ENCODE measurements around the gene NKIRAS1. TPM values are rescaled to one million over a fixed set of nuclear protein-coding genes. Genes with fewer than 3 reads are reported as not detected.

Gene NKIRAS1
- total RNA-seq, 1 donor from 2014 or later: 13.2 TPM

DNA sequence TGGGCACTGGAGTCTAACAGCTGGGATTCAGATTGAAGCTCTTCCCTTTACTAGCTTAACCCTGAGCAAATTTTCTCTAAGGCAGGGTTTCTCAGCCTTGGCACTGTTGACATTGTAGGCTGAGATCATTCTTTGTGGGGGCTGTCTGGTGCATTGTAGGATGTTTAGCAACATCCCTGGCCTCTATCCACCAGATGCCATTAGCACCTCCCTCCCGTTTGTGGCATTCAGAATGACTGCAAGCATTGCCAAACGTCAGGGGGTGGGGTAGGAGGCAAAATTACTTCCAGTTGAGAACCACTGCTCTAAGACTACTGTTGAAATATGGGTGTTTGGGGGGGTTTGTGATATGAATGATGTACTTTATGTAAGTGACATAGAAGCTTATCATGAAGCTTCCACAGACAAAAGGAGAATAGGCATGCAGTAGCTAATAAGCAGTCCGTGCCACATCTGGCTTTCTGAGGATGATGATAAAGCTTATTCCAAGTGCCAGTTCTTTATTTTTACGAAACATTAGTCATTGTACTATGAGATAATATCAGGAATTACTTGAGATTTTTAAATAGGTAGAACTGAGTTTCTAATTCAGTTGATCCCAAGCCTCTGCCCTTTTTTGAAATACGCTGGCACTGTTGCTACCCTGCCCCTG lies 39.3 kb downstream of the NKIRAS1 start:
- no peak overlapping the region for H3K4me3 Mint-ChIP-seq (ENCODE audit: unreplicated experiment)
- DNase-seq (ENCODE audit: low spot score): no peak
- H3K4me1 Mint-ChIP-seq (ENCODE audit: low read depth): peaks cover 41% of the 10 kb centered on the region
- TF ChIP-seq, protein P1, sequence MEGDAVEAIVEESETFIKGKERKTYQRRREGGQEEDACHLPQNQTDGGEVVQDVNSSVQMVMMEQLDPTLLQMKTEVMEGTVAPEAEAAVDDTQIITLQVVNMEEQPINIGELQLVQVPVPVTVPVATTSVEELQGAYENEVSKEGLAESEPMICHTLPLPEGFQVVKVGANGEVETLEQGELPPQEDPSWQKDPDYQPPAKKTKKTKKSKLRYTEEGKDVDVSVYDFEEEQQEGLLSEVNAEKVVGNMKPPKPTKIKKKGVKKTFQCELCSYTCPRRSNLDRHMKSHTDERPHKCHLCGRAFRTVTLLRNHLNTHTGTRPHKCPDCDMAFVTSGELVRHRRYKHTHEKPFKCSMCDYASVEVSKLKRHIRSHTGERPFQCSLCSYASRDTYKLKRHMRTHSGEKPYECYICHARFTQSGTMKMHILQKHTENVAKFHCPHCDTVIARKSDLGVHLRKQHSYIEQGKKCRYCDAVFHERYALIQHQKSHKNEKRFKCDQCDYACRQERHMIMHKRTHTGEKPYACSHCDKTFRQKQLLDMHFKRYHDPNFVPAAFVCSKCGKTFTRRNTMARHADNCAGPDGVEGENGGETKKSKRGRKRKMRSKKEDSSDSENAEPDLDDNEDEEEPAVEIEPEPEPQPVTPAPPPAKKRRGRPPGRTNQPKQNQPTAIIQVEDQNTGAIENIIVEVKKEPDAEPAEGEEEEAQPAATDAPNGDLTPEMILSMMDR (IDR thresholded peaks at IDR 0.05): no peak
- H3K36me3 Mint-ChIP-seq (ENCODE audit: low read depth): peaks cover 2% of the 10 kb centered on the region
- H3K27me3 Mint-ChIP-seq (ENCODE audit: low read depth): no peaks in the 10 kb centered on the region
- H3K9me3 Mint-ChIP-seq (ENCODE audit: low read depth): no peaks in the 10 kb centered on the region
- H3K27ac Mint-ChIP-seq (ENCODE audit: unreplicated experiment): peak overlapping the region; percentile 14

DNA sequence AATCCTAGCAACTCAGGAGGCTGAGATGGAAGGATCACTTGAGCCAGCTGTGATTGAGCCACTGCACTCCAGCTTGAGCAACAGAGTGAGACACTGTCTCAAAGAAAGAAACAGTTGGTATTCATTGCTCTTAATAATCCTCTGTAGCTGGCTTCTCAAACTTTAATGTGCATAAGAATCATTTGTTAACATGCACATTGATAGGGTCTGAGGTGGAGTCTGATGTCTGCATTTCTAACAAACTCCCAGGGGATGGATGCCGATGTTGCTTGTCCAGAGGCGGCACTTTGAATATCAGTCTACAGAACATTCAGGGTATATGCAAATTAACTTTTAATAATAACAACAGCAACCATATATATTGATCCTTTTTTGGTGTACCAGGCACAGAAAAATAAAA lies 39.9 kb downstream of the NKIRAS1 start:
- no peak for DNase-seq (ENCODE audit: low spot score)
- H3K36me3 Mint-ChIP-seq (ENCODE audit: low read depth): peaks cover 2% of the 10 kb centered on the region
- H3K9me3 Mint-ChIP-seq (ENCODE audit: low read depth): no peaks in the 10 kb centered on the region
- peak overlapping the region; percentile 14 for H3K27ac Mint-ChIP-seq (ENCODE audit: unreplicated experiment)
- TF ChIP-seq, protein P1 (IDR thresholded peaks at IDR 0.05): no peak
- H3K4me1 Mint-ChIP-seq (ENCODE audit: low read depth): peaks cover 41% of the 10 kb centered on the region
- H3K27me3 Mint-ChIP-seq (ENCODE audit: low read depth): no peaks in the 10 kb centered on the region
- H3K4me3 Mint-ChIP-seq (ENCODE audit: unreplicated experiment): no peak overlapping the region

DNA sequence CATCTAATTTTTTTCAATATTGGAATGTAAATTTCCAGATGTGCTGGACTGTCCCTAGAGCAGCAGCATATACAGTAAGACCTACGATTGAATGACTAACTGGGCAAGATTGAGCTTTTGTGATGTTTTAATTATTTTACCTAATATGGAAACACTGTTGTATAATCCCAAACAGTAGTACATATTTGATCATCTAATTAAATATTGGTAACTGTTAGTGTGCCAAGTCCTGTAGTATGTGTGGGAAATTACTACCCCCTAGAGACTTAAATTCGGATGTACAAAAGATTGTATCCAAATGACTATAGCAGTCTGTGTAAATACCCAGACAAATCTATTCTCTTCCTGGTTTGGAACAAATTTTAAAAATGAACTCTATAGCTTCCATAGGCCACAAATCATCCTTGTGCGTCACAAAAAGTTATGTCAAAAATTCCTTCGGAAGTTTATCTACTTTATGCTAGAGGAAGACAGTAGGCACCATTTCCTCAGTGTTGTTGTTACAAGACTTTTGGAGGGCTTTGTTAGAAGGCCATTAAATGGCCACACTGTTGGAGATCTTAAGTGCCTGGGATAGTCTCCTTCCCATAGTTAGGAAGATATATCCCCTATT lies 41.6 kb downstream of the NKIRAS1 start:
- no peaks in the 10 kb centered on the region for H3K9me3 Mint-ChIP-seq (ENCODE audit: low read depth)
- TF ChIP-seq, protein P1 (IDR thresholded peaks at IDR 0.05): peak; percentile 24
- no peak overlapping the region for H3K27ac Mint-ChIP-seq (ENCODE audit: unreplicated experiment)
- no peaks in the 10 kb centered on the region for H3K27me3 Mint-ChIP-seq (ENCODE audit: low read depth)
- H3K4me3 Mint-ChIP-seq (ENCODE audit: unreplicated experiment): no peak overlapping the region
- peaks cover 41% of the 10 kb centered on the region for H3K4me1 Mint-ChIP-seq (ENCODE audit: low read depth)
- DNase-seq (ENCODE audit: low spot score): no peak
- no peaks in the 10 kb centered on the region for H3K36me3 Mint-ChIP-seq (ENCODE audit: low read depth)

DNA sequence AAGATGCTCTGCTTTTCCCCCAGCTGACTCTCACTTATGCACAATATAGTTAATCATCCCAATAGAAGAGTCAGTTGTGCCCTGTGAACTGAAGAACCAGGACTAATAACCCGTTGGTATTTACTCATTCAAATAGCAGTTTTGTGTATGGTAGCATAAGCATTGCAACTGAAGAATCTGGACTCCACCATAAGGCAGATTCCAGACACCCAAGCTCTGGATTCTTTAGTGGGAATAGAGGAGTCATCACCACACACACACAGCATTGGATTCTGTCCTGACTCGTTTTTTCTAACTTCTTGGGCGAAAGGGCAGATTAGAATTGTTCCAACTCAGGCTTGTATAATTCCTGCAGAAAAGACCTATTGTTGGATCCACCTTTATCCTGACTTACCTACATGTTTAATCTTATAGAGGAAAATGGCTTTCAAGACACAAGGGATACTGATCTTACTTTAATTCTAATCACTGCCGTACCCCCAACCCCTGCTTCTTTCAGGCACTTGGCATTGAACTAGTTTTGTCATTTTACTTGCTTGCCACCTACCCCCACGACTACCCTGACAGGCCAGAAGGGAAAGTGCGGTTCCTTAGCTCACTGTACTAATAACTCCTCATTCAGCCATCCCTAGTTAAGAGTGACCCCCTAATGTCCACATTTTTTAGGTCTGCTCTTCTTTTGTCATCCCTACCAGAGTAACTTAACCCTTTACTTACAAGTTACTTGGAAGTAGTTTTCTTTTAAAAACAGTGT lies 42.3 kb downstream of the NKIRAS1 start:
- DNase-seq (ENCODE audit: low spot score): no peak
- Mint-ChIP-seq H3K4me1 (ENCODE audit: low read depth) (peaks cover 41% of the 10 kb centered on the region), H3K4me3 (ENCODE audit: unreplicated experiment) (no peak overlapping the region), H3K27ac (ENCODE audit: unreplicated experiment) (no peak overlapping the region), H3K36me3 (ENCODE audit: low read depth) (no peaks in the 10 kb centered on the region), H3K9me3 (ENCODE audit: low read depth) (no peaks in the 10 kb centered on the region), H3K27me3 (ENCODE audit: low read depth) (no peaks in the 10 kb centered on the region)
- TF ChIP-seq, protein P1 (IDR thresholded peaks at IDR 0.05): no peak

DNA sequence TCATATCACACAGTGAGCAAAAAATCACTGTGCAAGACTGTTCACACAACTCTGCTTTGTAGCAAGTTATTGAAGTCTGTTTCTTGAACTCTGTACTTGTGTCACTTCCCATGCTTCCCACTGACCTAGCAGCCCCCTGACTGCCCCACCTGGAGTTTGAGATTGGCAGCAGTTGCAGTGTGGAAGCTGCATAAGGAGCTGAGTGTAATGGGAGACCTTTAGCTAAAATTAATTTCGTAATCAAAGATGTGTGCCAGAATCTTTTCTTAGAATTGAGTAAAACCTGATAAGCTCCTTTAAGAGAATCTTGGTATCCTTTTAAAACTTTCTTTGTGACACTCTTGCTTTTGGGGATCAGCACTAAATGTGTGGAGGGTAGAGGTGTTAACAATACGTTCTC lies 42.8 kb downstream of the NKIRAS1 start:
- Mint-ChIP-seq H3K4me1 (ENCODE audit: low read depth) (peaks cover 45% of the 10 kb centered on the region), H3K9me3 (ENCODE audit: low read depth) (no peaks in the 10 kb centered on the region), H3K36me3 (ENCODE audit: low read depth) (no peaks in the 10 kb centered on the region), H3K27ac (ENCODE audit: unreplicated experiment) (peak overlapping the region; percentile 10), H3K27me3 (ENCODE audit: low read depth) (no peaks in the 10 kb centered on the region), H3K4me3 (ENCODE audit: unreplicated experiment) (no peak overlapping the region)
- TF ChIP-seq, protein P1 (IDR thresholded peaks at IDR 0.05): no peak
- no peak for DNase-seq (ENCODE audit: low spot score)

Measured in chondrocyte (in vitro differentiated cells).